ENCODE data around the gene CNKSR2.

CNKSR2 gene

DNA sequence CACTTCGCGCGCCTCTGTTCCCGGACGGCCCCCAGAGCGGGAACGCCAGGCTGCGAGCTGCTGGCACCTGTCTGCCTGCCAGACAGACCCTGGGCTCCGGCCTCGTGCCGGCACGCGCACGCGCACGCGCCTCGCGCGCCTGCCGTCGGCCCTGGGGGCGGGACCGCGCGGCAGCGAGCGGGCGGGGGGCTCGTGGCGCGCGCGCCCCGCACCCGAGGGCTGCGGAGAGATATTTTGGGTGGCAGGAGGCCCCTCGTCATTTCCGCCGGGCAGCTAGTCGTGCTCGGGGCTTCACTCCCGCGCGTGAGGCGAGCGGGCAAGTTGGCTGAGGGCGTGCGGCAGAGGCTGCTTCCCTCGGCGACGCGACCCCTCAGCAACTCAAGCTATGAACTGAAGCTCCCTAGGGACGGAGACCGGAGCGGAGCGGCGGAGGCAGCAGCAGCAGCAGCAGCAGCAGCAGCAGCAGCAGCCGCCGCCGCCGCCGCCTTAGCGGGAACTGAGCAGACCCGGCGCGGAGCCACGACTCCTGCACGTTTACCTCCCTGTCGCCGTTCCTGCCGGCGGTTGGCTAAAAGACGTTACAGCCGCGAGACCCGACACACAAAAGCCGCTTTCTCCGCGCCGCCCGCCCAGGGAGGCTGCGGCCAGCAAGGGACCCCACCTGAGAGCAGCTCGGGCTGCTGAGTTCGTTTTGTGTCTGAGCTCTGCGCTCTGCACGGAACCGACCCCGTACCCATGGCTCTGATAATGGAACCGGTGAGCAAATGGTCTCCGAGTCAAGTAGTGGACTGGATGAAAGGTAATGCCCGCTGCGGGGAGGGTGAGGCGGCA is at the start of gene CNKSR2:
Gene CNKSR2 (plus strand): TSS at position 256 of the 831 bp plus-strand sequence. CDS start 480 bp downstream, at position 736.
- peak; percentile 40 to 55 for DNase-seq

DNA sequence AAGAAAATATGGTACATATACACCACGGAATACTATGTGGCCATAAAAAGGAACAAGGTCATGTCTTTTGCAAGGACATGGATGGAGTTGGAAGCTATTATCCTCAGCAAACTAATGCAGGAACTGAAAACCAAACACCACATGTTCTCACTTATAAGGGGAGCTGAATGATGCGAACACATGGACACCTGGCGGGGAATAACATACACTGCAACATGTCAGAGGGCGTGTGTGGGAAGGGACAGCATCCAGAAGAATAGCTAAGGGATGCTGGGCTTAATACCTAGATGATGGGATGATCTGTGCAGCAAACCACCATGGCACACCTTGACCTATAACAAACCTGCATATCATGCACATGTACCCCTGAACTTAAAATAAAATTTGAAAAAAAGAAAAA is 19.5 kb upstream of the CNKSR2 start:
- DNase-seq: no peak

DNA sequence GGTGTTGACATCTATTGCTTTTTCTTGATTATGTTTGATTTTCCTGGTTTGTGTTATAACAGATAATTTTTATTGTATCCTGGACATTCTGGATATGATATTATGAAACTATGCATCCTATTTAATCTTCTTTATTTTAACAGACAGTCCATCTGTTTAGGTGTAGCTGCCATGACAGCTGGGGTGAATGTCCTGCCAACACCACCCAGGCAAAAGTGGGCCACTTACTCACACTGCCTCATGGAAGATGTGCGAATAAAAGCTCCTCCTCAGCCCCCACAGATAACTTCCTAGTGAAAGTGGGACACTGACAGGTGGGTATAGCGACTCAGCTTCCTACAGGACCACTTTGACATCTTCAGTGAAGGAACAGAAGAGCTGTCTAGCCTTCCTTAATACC is 18.4 kb upstream of the CNKSR2 start:
- no peak for DNase-seq

DNA sequence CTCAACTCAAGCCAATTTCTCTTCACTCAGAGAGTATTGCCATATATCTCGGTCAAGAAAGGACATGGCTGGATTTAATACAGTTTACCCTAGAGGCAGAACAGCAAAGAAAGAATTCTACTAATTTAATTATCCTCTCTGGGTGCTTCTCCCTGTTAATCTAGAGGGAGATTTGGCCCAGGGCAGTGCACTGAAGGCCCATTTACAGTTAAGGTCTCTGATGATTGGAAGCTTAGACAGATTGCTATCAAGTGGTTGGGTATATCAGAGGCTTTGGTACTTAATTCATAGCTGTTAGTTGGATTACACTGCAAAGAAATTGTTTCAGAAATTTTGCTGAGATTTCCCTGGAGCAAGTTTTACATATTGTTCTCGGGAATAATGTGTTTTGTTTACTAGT is 4.6 kb upstream of the CNKSR2 start:
- no peak for DNase-seq

DNA sequence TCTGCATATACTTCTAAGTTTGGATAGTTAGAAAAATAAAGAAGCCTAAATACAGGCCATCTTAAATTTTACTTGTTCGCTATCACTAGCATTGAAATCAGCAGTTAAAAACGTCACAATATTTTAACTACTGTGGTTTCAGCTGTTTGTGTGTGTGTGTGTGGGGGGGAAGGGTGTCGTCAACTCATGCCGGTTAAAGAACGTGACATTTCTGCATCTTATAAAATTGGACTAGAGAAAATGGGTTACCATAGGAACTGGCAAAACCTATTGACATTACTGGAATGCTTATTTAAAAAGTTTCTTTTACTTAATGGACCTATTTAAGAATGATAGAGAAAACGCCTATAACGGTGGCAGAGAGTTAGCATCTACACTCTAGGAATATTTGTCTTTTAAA is 1.2 kb upstream of the CNKSR2 start:
- no peak for DNase-seq

DNA sequence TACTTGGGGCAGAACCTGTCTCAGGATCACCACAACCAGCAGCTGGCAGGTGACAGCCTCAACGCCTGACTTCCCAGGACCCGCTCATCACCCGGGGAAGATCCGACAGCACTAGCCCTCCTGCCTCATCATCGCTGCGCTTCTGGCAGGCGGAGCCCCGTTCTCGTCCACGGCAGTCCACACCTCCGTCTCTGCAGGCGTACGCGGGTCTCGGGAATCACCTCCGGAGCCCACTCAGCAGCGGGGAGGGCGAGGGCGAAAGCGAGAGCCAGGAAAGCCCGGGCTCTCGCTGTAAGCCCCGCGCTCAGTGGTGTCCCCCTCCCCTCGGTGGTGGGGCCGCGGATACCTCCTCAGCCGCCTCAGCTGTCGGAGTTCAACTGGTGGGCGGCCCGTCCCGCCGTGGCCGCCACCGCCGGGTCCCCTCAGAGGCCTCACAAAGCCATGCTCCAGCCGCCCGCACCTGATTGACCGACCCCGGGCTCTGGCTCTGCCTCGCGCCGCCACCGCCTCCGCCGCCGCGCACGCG is 518 bp upstream of the CNKSR2 start:
- no peak for DNase-seq

DNA sequence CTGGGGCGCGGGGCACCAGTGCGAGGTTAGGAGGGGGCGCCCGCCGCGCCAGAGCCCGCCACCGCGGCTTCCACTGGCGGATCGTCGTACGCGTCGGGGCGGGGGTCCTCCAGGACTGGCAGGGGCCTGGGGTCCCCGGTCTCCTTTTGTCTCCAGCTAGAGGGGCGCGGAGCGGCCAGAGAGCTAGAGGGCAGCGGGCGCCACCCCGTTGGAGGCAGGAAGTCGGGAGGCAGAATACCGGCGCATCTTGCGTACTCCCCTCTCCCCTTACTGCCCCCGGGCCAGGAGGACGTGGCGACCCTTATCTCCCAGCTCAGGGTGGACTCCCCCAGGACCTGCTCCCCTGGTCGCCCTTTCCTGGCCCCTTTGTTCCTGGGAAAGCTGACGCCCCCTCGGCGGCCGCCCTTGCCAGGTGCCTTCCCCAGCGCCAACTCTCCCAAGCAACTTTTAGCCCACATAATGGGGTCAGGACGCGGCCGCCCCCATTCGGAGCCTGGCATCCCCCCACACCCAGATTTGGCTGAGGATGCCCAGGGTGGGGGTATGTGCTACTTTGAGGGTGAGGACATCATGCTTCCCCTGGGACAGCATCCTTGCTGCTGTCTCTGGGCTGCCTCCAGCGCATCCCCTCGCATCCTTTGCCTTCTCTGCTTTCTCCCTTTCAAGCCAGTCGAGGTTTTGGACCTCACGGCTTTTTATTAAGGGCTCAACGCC is 933 bp downstream of the CNKSR2 start:
- DNase-seq: peak in 1 of 2 donors; percentile 2

DNA sequence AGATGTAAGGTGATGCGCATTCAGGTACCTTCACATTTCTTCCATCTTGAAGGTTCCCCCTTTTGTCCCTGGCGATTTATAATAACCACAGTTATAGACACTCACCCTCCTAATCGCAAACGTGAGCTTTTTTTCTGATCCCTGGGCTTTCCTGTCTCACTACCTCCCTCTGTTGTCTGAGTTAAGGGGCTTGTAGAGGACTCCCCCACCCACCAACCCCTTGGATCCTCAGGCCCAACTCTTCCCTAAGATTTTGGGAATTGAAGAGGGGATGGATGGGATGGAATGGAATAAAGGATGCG is 1.4 kb downstream of the CNKSR2 start:
- no peak for DNase-seq

DNA sequence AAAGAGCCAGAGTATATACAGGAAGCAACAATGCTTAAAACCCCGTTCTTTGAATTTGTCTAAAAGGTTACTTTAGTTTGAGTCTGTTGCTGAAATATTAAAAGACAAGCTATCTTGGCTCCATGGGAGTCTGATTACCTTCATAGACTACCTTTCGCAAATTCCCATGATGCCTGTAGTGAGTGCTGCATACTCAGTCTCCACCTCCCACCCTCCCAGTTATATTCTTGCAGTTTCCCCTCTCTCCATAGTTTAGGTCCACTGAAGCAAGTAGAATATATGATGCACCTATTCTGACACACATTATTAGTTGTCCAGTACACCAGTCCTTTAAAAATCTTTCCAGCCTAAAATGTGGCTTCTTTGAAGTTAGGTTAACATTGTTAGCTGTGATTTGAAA is 2.4 kb downstream of the CNKSR2 start:
- DNase-seq: no peak

DNA sequence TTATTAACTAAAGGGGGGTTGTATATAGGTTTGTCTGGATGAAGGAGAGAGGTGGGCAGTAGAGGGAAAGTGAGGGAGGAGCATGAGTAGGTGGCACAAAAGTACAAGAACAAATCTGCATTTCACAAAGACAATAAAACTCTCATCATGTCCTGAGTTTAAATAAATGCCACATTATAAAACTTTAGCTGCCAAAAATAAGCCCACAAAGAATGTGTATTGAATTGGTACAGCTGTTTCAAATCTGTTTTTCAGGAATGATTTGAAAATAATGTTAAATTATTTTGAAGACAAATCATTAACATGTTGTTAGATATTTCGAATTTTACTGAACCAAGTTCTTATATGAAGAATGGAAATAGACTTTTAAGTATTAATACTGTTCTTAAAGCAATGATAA is 5.8 kb downstream of the CNKSR2 start:
- DNase-seq: no peak

DNA sequence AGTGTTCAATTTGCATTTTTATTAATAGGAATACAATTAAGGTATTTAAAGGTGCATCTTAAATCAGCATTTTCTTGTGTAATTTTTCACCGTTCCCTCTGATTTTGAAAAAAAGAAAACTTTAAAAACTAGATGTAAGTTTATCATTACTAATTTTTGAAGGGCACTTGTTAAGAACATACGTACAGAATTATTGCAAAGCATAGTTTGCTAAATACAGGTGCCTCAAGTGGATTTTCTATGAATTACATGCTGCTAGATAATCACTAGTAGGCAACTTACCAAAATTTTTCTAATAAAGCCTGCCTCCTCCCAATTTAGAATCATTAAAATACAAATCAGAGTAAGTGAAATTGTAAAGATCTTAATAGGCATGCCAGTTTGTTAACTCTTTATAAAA is 8.5 kb downstream of the CNKSR2 start:
- DNase-seq: no peak

DNA sequence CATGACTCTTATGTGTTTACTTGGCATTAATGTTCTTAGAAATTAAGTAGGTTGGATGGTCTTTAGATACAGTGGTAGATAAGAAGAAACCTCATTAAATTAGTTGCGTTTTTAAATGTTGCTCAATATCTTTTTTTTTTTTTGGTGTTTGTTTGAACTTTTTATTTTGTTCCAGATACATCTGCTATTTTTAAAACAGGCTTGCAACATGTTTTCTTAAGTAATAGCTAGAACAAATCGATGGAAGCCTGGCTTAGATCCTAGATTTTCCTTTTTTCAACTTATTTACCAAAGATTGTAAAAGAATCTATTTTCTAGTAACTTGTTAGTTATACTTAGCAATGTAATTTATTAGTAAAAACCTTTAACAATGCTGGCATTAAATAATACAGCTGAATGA is 9.3 kb downstream of the CNKSR2 start:
- DNase-seq: no peak

DNA sequence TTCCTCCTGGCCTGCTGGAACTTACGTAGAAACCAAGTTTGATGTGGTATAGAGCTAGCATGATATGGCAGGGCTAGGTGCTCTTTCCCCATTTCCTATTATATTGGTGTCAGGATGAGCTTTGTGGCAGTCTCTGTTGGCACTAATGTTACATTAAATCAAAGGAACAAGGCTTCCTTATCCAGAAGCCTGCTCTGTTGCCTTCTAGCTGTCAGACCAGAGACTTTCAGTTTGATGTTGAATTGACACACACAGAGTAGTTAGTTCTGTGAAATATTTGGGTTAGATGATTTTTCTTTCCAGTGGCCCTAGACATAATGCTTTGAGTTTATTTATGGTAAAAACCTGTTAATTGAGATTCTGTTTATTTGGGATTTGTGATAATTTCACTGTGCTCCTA is 10.0 kb downstream of the CNKSR2 start:
- no peak for DNase-seq

DNA sequence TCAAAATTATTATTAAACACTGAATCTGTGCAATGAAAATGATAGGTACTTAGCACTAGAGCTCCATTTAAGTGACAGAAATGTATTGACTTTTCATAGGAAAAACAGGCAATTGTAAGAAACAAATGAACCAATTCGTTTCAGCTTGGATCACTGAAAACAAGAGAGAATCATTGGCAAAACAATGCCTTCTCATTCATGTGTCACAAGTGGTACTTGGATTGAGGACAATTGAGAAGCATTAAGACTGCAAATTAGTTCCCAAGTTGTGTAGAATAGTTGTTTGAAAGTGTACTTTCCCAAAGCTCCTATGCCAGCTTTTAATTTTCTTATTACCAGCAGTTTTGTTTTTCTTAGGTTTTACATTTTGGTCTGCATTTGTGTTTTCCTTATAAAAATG is 20.6 kb downstream of the CNKSR2 start:
- no peak for DNase-seq

DNA sequence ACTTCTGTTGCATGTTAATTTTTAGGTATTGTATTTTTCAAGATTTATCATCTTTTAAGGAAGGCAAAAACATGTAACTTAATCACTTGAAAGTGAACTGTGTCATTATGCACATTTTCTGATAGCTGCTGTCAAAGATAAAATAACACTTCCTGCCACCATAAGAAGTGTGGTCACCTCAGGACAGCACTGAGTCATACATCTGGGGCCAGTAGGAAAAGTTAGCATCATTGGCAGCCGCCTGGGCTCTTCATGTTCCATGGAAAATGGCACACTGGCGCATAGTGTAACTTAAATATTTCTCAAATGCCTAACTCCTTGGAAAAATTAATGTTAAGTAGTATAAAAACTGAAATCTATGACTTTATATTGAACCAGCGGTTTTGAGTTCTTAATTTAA is 24.2 kb downstream of the CNKSR2 start:
- DNase-seq: no peak

DNA sequence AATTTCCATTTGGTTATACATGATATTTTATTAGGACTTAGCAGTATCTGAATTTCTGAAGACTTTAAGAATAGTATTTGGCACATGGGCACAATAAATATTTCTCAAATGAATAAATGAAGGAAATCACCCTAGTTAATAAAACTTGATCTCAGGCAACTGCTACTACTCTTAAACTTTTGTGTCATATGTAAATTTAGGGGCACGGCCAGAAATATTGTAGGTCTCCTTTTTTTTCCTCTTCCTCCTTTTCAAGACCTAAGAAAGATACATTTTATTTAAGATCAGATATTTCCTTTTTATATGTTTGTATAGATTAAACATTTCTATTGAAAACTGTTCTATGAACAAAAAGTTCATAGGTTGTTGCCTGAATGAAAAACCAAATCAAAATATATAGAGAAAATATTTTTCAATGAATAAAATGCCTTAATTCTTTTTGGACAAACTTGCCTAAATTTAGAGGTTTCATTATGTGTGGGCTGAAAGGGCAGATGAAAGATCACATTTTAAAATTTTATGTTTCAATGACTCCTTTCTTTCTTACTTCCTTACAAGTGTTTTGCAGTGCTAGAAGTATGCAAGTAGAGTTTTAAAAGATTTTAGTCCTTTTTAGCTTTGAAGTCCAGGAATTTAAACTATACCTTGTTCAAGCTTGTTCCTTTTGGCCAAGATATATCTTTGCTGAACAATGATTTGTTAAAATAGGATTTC is 26.3 kb downstream of the CNKSR2 start:
- no peak for DNase-seq

DNA sequence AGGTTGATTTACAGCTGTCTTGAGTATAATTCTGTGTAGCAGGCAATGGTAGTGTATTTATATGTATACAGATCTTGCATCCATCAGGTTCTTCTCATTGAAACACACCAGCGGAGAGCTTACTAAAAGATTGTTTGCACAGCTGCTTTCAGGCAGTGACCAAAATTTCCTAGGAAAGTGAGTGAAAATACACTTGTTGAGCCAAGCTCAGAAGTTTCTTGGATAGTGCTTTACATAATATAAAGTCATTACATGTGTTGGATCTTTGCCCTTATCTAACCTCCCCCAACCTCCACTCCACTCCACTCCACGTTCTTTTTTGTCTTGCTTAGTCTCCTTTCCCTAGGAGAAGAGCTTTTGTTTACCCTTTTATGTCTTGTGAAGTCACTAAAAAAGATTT is 34.1 kb downstream of the CNKSR2 start:
- no peak for DNase-seq

DNA sequence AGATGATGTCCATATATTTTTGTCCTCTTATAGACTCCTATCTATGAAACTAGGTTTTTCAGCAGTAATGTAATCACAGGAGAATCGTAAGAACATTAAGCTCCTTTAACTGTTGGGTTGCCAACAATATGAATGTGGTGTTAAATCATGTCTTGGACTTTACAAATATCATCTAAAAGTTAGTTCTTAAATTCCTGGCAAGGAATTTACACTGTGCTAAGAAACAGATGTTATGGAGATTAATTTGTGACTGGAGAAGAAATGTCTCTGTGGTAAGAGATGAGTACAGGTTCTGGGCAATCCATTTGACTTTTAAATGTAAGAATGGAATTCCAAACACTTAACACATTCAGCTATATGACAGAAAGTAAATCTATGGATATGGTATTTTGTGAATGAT is 34.6 kb downstream of the CNKSR2 start:
- no peak for DNase-seq

DNA sequence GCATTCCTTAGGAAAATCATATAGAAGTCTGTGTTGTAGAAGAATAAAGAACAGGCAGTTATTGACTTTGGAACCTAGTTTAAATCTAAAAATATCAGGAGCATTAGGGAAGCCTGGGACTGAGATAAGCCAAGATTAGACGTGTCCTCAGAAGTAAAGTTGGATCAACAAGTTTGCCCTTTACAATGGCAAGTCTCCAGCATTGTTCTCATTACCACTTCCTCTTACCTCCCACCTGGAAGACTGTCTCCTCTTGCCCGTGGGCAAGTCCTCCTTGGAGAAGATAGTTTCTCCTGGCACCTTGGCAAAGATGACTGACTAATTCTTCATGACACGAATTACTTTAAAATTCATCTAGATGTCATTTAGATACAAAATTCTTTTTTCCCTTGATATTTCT is 37.8 kb downstream of the CNKSR2 start:
- DNase-seq: no peak

DNA sequence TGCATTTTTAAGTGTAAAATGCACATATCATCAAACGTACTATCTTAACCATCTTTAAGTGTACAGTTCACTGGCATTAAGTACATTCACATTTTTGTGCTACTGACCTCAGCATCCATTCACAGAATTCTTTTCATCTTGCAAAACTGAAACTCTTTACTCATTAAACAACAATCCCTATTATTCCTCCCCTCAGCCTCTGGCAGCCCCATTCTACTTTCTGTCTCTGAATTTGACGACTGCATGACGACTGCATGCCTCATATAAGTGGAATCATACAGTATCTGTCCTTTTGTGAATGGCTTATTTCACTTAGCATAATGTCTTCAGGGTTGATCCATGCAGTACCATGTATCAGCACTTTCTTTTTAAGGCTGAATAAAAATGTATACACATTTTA is 38.7 kb downstream of the CNKSR2 start:
- DNase-seq: no peak

DNA sequence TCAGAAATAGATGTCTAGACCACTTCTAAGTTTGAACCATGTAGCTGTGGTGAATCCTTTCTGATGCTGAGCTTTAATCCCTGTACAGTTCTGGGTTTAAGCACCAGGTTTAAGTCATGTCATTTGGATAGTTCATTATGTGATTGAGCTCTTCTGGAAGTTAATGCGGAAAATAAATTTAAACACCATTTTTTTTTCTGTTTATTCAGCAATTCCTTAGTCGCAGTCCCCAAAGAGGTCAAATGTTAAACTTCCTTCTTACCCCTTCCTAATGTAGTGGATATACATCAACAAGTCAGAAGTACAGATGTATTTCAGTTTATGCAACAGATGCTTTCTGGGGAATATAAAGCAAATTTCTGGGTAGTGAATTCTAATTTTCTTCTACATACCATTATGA is 52.9 kb downstream of the CNKSR2 start:
- DNase-seq: no peak

DNA sequence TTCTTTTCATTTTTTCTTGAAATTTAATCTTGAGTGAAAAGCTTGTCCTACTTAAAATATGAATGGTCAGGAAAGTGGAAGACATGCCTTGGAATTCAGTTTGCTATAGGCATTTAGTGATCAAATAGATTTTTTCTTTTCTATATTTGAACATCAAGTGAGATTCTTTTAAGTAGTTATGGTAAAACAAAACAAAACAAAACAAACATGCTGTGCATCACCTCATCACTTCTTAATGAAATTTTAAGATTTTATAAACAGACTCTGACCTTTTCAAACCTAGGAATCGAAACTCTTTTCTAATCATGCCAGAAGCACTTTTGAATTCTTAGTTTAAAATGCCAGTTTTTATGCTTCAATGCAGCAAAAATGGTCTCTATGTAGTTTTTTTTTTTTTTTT is 62.8 kb downstream of the CNKSR2 start:
- no peak for DNase-seq

DNA sequence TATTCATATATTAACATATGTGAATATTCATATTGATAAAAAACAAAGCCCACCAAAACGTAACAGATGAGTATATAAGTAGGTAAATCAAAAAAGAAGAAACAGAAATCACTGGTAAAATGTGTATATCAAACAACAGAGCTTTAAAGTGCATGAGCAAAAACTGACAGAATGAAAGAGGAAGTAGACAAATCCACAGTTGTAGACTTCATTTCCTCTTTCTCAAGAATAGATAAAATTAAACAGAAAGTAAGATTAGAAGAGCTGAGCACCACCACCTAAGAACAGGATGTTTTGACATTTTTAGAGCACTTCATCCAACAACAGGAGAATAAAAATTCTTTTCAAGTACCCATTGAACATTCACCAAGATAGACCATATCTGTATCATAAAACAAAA is 64.6 kb downstream of the CNKSR2 start:
- no peak for DNase-seq

DNA sequence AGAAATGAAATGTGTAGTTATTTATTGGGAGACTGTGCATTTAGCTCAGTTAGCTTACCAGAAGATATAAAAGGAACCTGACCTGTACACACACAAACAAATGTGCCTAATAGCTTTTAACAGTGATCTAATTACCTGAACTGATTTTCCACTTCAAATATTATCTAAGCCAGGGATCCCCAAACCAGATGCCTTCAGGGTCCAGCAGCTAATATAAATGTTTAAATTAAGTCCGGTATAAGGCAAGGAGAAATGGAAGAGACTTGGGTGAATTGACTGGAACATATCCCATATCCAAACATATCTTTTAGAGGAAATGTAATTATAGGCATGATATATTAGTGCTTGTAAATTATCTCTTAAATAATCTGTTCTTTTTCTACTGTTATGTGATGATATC is 66.7 kb downstream of the CNKSR2 start:
- DNase-seq: no peak
